NK-92 treated with Interleukin-12 subunit alpha and Interleukin-12 subunit beta, amount 100 ng/mL, for 24 hours (cell line): ENCODE data around the gene TRIM4.
"Not testable (repeated sequence)": the region's sequence is repeated elsewhere in the genome, so short reads cannot be mapped to it uniquely, and the experiment has no call there.

Experiments
- DNase-seq: peaks from one replicate; lab custom pipeline; 2025; lab: John Stamatoyannopoulos, UW

TRIM4 gene

GRCh38 chr7:99919814-99920112 is 433 bp upstream of the TRIM4 start:
- no peak for DNase-seq

GRCh38 chr7:99910976-99911375 is 8.4 kb downstream of the TRIM4 start:
- no peak for DNase-seq

- no peak for DNase-seq
These were observed 17.7 kb downstream of the TRIM4 start for GRCh38 chr7:99901581-99901980.

GRCh38 chr7:99899830-99900519 is 19.4 kb downstream of the TRIM4 start:
- DNase-seq, result no peak

GRCh38 chr7:99898836-99899235 is 20.5 kb downstream of the TRIM4 start:
- no peak for DNase-seq

- no peak for DNase-seq
These were observed 21.3 kb downstream of the TRIM4 start for GRCh38 chr7:99898023-99898357.

GRCh38 chr7:99897322-99898022 is 21.9 kb downstream of the TRIM4 start:
- DNase-seq, result no peak

- no peak for DNase-seq
These were observed 24.6 kb downstream of the TRIM4 start for GRCh38 chr7:99894738-99895137.

- no peak for DNase-seq
These were observed 26.1 kb downstream of the TRIM4 start for GRCh38 chr7:99893280-99893679.

GRCh38 chr7:99890348-99890747 is 29.0 kb downstream of the TRIM4 start:
- not testable (repeated sequence) for DNase-seq

GRCh38 chr7:99888366-99888765 is 31.0 kb downstream of the TRIM4 start:
- not testable (repeated sequence) for DNase-seq

GRCh38 chr7:99881370-99881769 is 38.0 kb downstream of the TRIM4 start:
- DNase-seq, result no peak

GRCh38 chr7:99876933-99877332 is 42.4 kb downstream of the TRIM4 start, which contains the start of gene OR2AE1:
TSS of gene OR2AE1 (minus strand) at chr7:99877033. CDS start at chr7:99877033, 0 bp downstream.
- no peak for DNase-seq

GRCh38 chr7:99876491-99876890 is 42.8 kb downstream of the TRIM4 start:
- no peak for DNase-seq

- DNase-seq, result no peak
These were observed 51.1 kb downstream of the TRIM4 start for GRCh38 chr7:99868246-99868645.

GRCh38 chr7:99867477-99867876 is 51.9 kb downstream of the TRIM4 start:
- DNase-seq, result not testable (repeated sequence)

GRCh38 chr7:99863847-99864440 is 55.4 kb downstream of the TRIM4 start:
- DNase-seq, result no peak

- DNase-seq, result no peak
These were observed 58.8 kb downstream of the TRIM4 start for GRCh38 chr7:99860281-99861127.

- no peak for DNase-seq
These were observed 64.1 kb downstream of the TRIM4 start for GRCh38 chr7:99855236-99855635.

- DNase-seq, result no peak
These were observed 70.7 kb downstream of the TRIM4 start for GRCh38 chr7:99848420-99849216.

GRCh38 chr7:99844328-99844727 is 75.0 kb downstream of the TRIM4 start:
- DNase-seq, result no peak

GRCh38 chr7:99843808-99844207 is 75.5 kb downstream of the TRIM4 start:
- no peak for DNase-seq
